Skeletal muscle cell (primary cell): Measurements from ENCODE around the gene SLITRK2.

Experiments used
- DNase-seq: peaks from one replicate; pipeline ENCODE4 v3.0.0-alpha.2; 2010; ENCODE audit warnings: low read depth
- H3K4me3 ChIP-seq: 2 replicates; pipeline ENCODE4 v1.5.1; 2011; ENCODE audit warnings: low read depth, mild to moderate bottlenecking, control low read depth, low read length, moderate library complexity

The SLITRK2 gene

GRCh38 chrX:145817331-145818185 is at the start of gene SLITRK2:
Gene SLITRK2, plus strand, starts transcription at chrX:145817829. Its CDS starts 4,597 bp downstream, at chrX:145822426.
- no peak for DNase-seq
- no peak within 1 kb of the TSS for H3K4me3 ChIP-seq

DNA sequence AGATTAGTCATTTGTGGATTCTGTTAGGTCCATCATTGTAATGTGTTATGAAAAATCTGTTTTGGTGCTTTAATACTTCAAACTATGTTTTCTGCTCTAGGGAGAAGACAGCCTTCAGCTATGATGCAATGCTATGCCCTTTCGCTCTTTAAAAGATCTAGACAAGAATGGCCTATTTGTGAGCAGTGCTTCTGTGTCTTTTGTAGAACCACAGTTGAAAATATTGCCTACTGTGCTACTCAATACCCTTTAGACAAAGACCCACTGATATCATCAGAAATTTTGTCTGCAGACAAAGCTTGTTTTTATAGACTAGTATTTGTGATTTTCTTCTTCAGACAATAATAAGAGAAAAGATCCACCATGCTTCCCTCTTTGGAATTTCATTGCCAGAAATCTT is 44.6 kb upstream of the SLITRK2 start:
- H3K4me3 ChIP-seq = no peak overlapping the region
- DNase-seq = no peak

DNA sequence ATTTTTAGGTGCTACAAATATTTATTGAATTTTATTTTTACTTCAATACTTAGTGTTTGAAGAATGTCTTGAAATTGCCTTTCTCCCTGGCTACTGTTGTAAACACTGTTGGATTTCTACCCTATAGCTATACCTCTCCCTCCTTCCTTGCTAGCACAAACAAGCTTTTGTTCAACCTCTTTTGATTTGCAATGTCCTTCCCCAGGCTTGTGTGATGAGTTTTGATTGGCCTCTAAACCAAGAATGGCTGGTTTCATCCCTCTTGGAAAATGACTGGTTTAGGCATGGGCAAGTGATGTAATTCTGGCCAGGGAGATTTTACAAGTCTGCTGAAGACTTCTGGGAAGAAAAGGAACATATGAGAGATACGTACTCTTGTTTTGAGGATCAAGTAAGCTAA is 25.3 kb upstream of the SLITRK2 start:
- H3K4me3 ChIP-seq = no peak overlapping the region
- no peak for DNase-seq

DNA sequence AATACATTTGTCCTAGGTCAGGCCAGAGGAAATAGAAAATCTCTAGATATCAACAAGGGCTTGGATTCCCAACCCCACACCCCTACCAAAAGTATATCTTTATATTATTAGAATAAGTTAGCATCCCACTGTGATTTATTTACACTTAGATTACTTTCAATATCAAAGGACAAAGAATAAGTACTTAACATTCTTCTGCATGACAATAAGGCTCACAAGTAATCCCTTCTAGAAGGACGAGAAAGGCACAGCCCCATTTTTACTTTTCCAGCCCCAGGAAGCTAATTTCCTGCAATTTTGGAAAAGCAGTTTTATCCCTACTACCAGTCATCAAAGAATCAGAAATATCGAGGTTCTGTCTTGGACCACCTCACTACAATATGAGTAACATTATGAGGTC is 14.1 kb upstream of the SLITRK2 start:
- no peak overlapping the region for H3K4me3 ChIP-seq
- no peak for DNase-seq

DNA sequence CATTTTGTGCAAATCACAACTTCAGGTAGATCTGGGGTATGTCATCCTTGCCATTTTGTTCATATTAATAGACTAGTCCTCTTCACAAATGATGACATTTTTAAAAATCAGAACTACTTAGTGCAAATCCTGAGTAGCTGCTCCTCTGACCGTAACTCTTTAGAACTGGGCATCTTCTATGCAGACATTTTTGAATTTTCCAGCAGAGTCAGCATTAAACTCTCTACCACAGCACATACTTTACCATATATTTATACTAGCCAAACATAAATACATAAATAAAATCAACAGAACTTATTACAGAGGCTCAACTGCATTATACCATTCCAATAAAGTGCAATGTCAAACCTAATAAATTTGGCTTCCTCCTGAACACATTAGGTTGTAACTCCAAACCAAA is 4.5 kb upstream of the SLITRK2 start:
- DNase-seq = no peak
- H3K4me3 ChIP-seq = no peak overlapping the region

- H3K4me3 ChIP-seq = no peak overlapping the region
- DNase-seq = no peak
Observed at GRCh38 chrX:145816601-145817315, 871 bp upstream of the SLITRK2 start.

DNA sequence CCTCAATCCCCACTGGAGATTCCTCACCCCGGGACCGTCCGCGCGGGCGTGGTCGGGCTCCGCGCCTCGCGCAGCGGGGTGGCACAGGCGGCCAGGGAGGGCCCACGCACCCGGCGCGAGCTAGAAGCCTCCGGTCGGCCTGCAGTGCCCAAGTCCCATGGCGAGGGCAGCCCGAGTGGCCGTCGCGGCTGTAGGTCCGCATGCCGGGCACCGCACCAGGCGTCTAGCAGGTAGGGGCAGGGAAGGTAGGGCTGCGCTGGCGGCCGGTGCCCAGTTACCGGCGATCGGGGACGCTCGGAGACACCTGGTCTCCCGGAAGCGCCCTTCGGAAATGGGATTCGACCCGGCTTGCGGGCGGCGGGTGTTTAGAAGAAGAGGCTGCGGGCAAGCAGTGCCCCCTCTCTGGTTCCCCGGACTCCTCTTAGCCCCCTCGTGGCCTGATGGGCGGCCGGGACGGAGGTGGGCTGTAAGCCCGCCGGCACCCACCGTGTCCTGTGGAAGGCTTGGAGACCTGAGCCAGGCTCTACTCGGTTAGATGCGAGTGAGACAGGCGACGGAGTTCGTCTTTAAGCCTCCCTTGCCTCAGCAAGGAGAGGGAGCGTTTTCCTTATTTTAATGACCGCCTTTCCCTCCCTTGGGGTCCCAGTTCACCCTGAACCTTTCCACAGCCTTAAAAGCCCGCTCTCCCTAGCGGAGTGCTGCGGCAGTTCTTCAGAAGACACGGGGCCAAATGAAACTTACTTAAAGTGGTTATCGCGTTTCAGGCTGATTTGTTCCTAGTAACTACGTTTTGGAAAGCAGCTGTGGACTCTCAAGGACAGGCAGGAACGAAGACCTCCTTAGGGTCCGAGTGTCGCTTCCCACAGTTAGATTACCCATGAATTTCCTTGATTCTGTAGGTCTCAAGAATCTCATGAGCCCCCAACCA is 821 bp downstream of the SLITRK2 start:
- H3K4me3 ChIP-seq = no peak overlapping the region
- DNase-seq = no peak

DNA sequence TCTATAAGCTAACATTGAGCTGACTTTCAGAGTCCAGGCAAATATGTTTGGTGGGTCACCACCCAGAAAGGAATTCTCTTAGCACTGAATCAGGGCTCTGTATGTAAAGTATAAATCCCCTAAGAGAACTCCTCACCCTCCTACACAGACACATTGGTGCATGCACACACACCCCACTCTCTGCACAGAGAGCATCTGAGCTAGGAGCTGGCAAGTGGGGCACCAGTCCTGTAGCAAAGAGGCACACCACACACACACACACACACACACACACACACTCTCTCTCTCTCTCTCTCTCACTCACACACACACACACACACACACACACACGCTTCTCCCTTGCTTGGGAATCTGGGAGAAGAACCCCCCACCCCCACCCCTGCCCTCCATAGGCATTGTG is 3.2 kb downstream of the SLITRK2 start:
- DNase-seq = no peak

DNA sequence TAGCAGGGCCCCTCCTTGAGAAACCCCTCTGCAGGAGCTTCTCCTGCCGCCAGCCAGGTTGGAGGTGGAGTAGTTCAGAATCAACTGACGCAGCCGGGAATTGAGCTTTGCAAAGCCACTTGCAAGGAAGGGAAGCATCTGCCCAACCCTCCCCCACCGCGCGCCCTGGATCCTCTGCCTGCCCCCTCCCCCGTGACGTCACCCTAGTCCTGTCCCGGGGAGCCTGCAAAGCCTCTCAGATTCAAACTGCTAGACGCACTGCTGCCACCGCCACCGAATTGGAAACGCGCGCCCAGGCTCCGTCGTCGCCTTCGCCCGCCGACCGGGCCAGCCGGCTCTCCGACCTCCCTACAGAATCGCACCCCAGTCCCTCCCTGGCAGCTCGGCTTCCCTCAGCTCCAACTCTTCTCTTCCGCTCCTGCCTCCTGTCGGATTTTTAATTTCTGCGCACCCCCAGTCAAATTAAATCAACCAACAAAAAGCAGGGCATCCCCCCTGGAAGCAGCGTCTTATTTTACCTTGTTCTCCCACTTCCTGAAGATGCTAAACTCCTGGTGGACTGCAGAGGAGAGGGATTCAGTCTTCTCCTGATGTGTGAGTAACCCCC is 3.8 kb downstream of the SLITRK2 start:
- DNase-seq = no peak
- H3K4me3 ChIP-seq = no peak overlapping the region

More for the DNA sequence above, 3.2 kb downstream of the SLITRK2 start:
- no peak overlapping the region for H3K4me3 ChIP-seq

GRCh38 chrX:145821898-145822571 is 4.4 kb downstream of the SLITRK2 start:
- DNase-seq = no peak
- H3K4me3 ChIP-seq = no peak overlapping the region

DNA sequence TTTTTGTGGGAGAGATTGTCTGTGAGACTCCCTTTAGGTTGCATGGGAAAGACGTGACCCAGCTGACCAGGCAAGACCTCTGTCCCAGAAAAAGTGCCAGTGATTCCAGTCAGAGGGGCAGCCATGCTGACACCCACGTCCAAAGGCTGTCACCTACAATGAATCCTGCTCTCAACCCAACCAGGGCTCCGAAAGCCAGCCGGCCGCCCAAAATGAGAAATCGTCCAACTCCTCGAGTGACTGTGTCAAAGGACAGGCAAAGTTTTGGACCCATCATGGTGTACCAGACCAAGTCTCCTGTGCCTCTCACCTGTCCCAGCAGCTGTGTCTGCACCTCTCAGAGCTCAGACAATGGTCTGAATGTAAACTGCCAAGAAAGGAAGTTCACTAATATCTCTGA is 5.5 kb downstream of the SLITRK2 start:
- DNase-seq = no peak

GRCh38 chrX:145825896-145826295 is 8.3 kb downstream of the SLITRK2 start:
- no peak for DNase-seq
- no peak overlapping the region for H3K4me3 ChIP-seq

More for the DNA sequence above, 5.5 kb downstream of the SLITRK2 start:
- no peak overlapping the region for H3K4me3 ChIP-seq

- DNase-seq = no peak
- H3K4me3 ChIP-seq = no peak overlapping the region
Observed at GRCh38 chrX:145826466-145826865, 8.8 kb downstream of the SLITRK2 start.

DNA sequence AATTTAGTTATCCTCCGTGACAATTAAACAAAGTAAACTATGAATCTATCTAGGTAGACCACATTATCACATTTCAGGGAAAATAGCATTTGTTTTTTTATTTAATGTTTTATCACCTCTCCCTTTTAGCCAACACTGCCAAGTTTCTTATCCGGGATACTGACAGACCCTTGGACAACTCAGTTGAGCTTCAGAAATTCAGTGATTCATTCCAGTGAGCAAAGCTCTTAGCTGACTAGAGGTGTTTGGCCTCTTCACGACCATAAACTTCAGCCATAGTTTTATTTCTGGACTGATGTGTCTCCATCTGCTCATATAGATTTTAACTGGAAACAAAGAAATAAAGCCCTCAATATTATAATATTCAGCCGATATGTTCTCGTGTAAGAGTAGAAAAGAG is 15.2 kb downstream of the SLITRK2 start:
- no peak for DNase-seq
- H3K4me3 ChIP-seq = no peak overlapping the region

DNA sequence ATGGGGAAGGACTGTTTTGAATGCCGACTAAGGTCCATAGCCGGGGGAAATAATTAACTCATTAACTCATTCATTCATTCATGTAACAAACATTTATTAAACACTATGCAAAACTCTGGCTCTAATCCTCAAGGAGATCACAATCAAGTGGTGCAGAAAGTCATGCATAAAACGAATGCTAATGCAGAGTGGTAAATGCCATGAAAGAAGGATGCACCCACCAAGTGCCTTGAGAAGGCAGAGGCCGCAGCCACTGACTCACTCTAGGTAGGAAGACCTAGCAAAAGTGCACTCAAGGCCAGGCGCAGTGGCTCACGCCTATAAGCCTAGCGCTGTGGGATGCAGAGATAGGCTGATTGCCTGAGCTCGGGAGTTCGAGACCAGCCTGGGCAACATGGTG is 22.9 kb downstream of the SLITRK2 start:
- no peak overlapping the region for H3K4me3 ChIP-seq
- DNase-seq = no peak

DNA sequence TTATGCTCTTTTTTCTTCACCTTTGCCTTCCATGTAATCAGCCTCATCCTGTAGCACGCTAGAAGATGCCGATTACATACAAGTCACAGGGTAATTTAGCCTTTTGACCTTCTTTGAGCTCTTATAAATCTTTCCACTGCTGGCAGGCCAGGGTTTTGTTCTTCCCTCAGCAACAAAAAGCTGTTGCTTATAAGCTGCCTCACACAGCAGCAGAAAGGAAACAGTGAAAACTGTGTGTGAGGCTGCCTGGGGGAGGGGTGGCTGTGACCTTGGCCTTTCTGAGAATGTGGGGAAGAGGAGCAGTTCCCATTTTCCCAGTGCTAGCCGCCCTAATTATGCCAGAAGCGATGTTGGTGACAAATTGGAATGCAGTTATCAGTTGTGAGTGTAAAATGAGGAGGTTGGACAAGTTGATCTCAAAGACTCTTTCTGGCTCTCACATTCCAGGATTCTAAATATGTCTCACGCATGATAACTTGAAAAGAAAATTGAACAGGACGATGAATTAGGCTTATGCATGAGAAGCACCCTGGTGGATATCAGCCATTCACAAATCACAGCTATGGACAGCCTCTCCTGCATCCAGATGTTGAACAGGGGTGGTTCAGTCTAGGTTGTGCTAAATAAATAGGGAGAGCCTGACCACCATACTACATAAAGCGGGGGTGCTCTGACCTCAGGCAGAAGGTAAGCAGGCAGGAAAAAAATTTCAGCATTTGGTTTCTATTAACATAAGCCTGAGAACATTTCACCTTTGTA is 25.7 kb downstream of the SLITRK2 start:
- no peak for DNase-seq
- H3K4me3 ChIP-seq = no peak overlapping the region

GRCh38 chrX:145844886-145845285 is 27.3 kb downstream of the SLITRK2 start:
- no peak for DNase-seq
- H3K4me3 ChIP-seq = no peak overlapping the region

- DNase-seq = no peak
- H3K4me3 ChIP-seq = no peak overlapping the region
Observed at GRCh38 chrX:145848448-145848847, 30.8 kb downstream of the SLITRK2 start.
